Testis (tissue), 3 donors: Measurements from ENCODE around the gene MEG3. TPM values are rescaled to one million over a fixed set of nuclear protein-coding genes. Genes with fewer than 3 reads are reported as not detected.

ENCODE experiments used
- DNase-seq: peaks from one replicate; pipeline ENCODE4 v3.0.0-alpha.2; 2019
- H3K27ac ChIP-seq, 2 donors: fragments of 200-600 bp; sonication (generic); one replicate each; pipeline ENCODE4 v1.5.1; 2019
- H3K27me3 ChIP-seq: fragments of 200-600 bp; sonication (generic); one replicate; pipeline ENCODE4 v1.5.1; 2019
- H3K36me3 ChIP-seq: fragments of 200-600 bp; sonication (generic); one replicate; pipeline ENCODE4 v1.5.1; 2017; ENCODE audit warnings: low read depth; ENCODE audit errors: missing control alignments
- H3K4me1 ChIP-seq: fragments of 200-600 bp; sonication (generic); one replicate; pipeline ENCODE4 v1.5.1; 2019
- H3K4me3 ChIP-seq, 2 donors: fragments of 200-600 bp; sonication (generic); one replicate each; pipeline ENCODE4 v1.5.1; 2017 to 2019
- H3K9me3 ChIP-seq: fragments of 200-600 bp; sonication (generic); one replicate; pipeline ENCODE4 v1.5.1; 2017
- POLR2A ChIP-seq: fragments of 450-650 bp; IDR thresholded peaks from one replicate; pipeline ENCODE4 v1.6.1; 2017; ENCODE audit warnings: antibody characterized with exemption, mild to moderate bottlenecking, moderate library complexity
- WGBS, 2 donors: methylation state at CpG; one replicate each; pipeline ENCODE4 v1.1.5; 2018; 5-methylcytosine and 5-hydroxymethylcytosine counted together
- intact Hi-C: fragments of 100-400 bp; cut with DNase I; formaldehyde crosslinking; loops from one replicate; pipeline ENCODE4 v1.15.1; 2023; ENCODE audit warnings: low total_unique reads
- polyA plus RNA-seq: library from polyadenylated mRNA; stranded (reverse); fragments of 350-450 nt; fragmentation: Illumina TruSeq; extraction: RNeasy Lipid Tissue Mini Kit (QIAGEN cat#74804); gene quantifications from one replicate; pipeline ENCODE4 v1.2.3, GENCODE V29; 2014; ENCODE audit warnings: low read depth, low replicate concordance; ENCODE audit not compliant: insufficient read depth
- total RNA-seq, 2 donors: library from RNA; depleted of rRNA; stranded (reverse); fragments of >200 nt; gene quantifications; one replicate each; pipeline ENCODE4 v1.2.3, GENCODE V29; 2016
- TF ChIP-seq, protein P1 (sequence below), 3 experiments: fragments of 450-650 bp in 2 of 3; fragments of 200-600 bp in 1 of 3; sonication (generic) in 1 of 3; IDR thresholded peaks; one replicate each; pipeline ENCODE4 v1.5.1; 2016 to 2019; ENCODE audit warnings: antibody characterized with exemption in 3 of 3, mild to moderate bottlenecking in 2 of 3, moderate library complexity in 1 of 3

MEG3 gene
- total and polyA plus RNA-seq, 3 donors from 2014 or later: 107 to 324 (median 228) TPM

DNA sequence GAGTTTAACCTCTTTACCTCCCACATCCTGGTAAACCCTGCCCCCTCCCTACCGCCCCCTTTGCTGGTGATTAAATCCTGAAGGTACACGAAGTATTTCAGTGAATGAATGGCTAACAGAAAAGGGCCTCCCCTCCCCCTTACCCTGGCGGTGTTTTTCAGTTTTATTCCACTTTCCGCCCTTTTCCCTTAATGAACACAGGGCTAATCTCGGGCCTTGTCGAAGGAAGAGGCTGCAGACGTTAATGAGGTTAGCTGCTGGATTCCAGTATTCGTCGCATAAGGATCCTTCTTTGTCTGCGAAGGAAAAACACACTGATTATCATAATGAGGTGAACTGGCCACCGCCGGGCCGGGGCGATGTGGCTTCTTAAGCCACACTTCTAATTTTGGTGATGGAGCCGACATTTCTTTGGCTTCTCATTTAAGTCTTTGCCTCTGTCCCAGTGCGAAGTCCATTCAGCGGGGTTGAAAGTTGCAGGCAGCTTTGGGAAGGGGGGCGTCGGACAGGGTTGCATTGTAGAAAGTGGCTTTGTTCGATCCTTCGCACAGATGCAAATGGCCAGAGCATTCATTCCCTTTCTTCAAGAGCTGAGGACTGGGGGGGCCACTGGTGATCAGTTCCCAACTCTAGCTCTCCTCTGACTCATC lies 6.5 kb downstream of the MEG3 start:
- no peaks in the 10 kb centered on the region for H3K36me3 ChIP-seq
- no peaks in the 10 kb centered on the region for H3K27me3 ChIP-seq
- no peak overlapping the region for H3K4me3 ChIP-seq
- TF ChIP-seq, protein P1, sequence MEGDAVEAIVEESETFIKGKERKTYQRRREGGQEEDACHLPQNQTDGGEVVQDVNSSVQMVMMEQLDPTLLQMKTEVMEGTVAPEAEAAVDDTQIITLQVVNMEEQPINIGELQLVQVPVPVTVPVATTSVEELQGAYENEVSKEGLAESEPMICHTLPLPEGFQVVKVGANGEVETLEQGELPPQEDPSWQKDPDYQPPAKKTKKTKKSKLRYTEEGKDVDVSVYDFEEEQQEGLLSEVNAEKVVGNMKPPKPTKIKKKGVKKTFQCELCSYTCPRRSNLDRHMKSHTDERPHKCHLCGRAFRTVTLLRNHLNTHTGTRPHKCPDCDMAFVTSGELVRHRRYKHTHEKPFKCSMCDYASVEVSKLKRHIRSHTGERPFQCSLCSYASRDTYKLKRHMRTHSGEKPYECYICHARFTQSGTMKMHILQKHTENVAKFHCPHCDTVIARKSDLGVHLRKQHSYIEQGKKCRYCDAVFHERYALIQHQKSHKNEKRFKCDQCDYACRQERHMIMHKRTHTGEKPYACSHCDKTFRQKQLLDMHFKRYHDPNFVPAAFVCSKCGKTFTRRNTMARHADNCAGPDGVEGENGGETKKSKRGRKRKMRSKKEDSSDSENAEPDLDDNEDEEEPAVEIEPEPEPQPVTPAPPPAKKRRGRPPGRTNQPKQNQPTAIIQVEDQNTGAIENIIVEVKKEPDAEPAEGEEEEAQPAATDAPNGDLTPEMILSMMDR (IDR thresholded peaks at IDR 0.05): no peak
- no peak for TF ChIP-seq POLR2A
- no peaks in the 10 kb centered on the region for H3K9me3 ChIP-seq
- H3K4me1 ChIP-seq: no peaks in the 10 kb centered on the region
- intact Hi-C loops: no loop called here
- 77 to 84% methylated on average over 21 of the region's 21 CpGs for WGBS, 2 donors
- no peak overlapping the region for H3K27ac ChIP-seq
- no peak for DNase-seq

DNA sequence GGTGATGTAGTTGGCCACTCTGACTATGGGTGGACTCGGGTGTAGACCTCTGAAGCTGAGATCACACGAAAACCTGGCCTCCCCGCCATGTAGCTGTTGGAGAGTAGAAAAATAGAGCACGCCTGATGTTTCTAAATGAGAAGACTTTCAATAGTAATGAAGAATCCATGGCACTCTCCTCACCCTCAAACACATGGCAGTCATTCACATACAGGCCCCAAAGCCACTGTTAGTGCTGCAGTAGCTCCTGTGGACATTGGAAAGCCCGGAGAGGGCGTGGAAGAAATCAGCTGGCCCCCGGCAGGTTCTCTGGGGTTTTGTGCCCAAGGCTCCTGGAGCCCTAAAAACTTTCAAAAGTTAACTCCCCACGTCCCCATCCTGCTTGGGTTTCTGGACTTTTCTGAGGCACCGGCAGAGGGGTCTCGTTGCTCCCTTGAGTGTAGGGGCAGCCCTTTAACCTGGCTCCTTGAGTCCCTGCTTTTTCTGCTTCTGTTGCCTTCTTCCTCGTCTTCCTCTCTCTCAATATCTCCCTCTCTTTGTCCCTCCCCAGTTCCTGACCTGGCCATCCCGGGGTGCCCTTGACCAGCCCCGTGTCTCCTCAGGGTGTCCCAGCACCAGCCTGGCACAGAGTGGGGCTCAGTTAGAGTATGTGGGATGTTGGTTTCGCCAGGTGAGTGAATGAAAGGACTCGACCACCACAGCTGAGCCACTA lies 8.3 kb downstream of the MEG3 start:
- H3K27ac ChIP-seq: no peak overlapping the region
- no peak for DNase-seq

DNA sequence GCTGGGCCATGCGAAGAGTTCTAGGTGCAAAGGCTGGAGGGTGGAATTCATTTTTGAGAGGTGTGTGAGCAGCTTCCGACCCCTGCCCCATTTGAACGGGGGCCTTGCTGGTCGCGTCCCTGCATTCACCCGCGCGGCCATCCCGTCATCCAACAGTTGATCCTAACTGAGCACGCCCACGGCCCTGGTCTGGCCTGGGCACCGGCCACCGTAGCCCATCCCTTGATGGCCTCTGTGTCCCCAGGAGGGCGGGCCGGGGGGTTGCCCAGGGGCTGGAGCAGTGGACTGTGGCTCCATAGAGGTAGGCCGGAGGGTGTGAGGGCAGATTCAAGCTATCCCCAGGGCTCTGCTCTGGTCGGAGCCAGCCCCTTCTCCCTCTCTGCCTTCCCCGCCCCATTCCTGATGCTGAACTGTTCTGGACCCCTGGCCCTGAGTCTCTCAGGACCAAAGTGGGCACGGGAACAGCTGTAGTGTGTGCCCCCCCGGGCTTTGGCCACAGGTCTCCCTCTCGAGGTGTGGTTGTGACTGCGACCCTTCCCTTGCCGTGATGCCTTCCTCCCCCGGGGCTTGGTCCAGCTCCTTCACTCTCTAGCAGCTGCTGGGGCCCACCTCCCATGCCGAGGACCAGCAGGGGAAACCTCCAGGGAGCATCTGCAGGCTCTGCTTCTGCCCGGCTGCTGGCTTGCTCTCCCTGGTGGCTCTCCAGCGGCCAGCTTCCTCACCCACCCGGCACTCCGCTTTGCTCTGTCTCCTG lies 9.1 kb downstream of the MEG3 start:
- Histone ChIP-seq H3K4me1 (peaks cover 4% of the 10 kb centered on the region), H3K36me3 (no peaks in the 10 kb centered on the region), H3K4me3 (no peak overlapping the region), H3K27ac (no peak overlapping the region), H3K27me3 (no peaks in the 10 kb centered on the region), H3K9me3 (no peaks in the 10 kb centered on the region)
- intact Hi-C loops: no loop called here
- 68 to 84% methylated on average over 24 to 29 of the region's 29 CpGs for WGBS, 2 donors
- DNase-seq: no peak
- TF ChIP-seq POLR2A: no peak
- TF ChIP-seq, protein P1 (IDR thresholded peaks at IDR 0.05): no peak

More for the DNA sequence above, 8.3 kb downstream of the MEG3 start:
- intact Hi-C loops: no loop called here
- Histone ChIP-seq H3K27me3 (no peaks in the 10 kb centered on the region), H3K4me1 (peaks cover under 1% of the 10 kb centered on the region), H3K36me3 (no peaks in the 10 kb centered on the region), H3K4me3 (no peak overlapping the region), H3K9me3 (no peaks in the 10 kb centered on the region)
- WGBS, 2 donors: 87 to 91% methylated on average over 15 of the region's 15 CpGs
- no peak for TF ChIP-seq POLR2A
- TF ChIP-seq, protein P1 (IDR thresholded peaks at IDR 0.05): no peak

DNA sequence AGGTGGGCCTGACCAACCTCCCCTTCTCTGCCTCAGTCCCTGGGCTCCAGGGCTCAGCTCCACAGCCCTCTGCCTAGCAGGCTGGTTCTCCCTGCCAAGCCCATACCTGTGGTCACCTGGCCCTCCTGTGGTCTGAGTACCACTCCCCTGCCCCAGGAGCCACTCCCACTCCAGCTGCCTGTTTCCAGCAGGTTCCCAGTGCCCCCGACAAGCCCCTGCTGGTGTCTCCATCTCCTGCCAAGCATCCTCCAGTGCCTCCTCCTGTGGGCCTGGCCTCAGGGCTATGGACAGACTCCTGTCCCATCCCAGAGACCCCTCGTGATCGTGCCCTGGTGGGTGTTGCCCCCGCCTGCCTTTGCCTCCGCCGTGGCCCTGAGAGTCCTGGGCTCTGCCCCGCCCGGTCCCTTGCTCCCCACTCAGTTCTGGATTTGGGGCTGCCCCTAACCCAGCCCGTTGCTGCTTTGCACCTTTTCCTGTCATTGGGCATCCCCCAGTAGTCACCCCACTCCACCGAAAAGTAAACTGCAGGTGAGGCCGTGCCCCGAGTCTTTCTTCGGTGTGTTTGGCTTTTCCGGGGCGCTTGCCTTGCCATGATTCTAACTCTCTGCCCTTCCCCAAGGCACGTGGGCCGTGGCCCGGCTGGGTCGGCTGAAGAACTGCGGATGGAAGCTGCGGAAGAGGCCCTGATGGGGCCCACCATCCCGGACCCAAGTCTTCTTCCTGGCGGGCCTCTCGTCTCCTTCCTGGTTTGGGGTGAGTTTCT lies 9.8 kb downstream of the MEG3 start:
- Histone ChIP-seq H3K4me1 (peaks cover 4% of the 10 kb centered on the region), H3K9me3 (no peaks in the 10 kb centered on the region), H3K27ac (no peak overlapping the region), H3K36me3 (no peaks in the 10 kb centered on the region), H3K27me3 (no peaks in the 10 kb centered on the region), H3K4me3 (no peak overlapping the region)
- TF ChIP-seq, protein P1 (IDR thresholded peaks at IDR 0.05): no peak
- no peak for TF ChIP-seq POLR2A
- DNase-seq: no peak
- 90 to 96% methylated on average over 22 to 24 of the region's 24 CpGs for whole genome bisulfite sequencing, 2 donors
- intact Hi-C loops: no loop called here
